Activated CD4-positive, alpha-beta memory T cell treated with anti-CD3 and anti-CD28 coated beads for 36 hours (primary cell): ENCODE measurements around the gene PLEKHH2. TPM values are rescaled to one million over a fixed set of nuclear protein-coding genes. Genes with fewer than 3 reads are reported as not detected.
"Not testable (repeated sequence)": the region's sequence is repeated elsewhere in the genome, so short reads cannot be mapped to it uniquely, and the experiment has no call there.

Experiments
- CTCF ChIA-PET: fragments of 350-600 bp; sonication (Branson Sonifier 250); formaldehyde crosslinking; loops from one replicate; lab custom pipeline; 2021; ENCODE audit warnings: antibody characterized with exemption, inconsistent platforms; lab: Charles Lee
- POLR2A ChIA-PET: fragments of 350-600 bp; sonication (Branson Sonifier 250); formaldehyde crosslinking; loops from one replicate; lab custom pipeline; 2021; ENCODE audit warnings: antibody characterized with exemption; lab: Charles Lee
- DNase-seq: peaks from one replicate; pipeline ENCODE4 v3.0.0-alpha.2; 2020
- H3K27ac Mint-ChIP-seq: one replicate; pipeline ENCODE4 v1.8.0; 2021; ENCODE audit warnings: mixed read lengths
- H3K27me3 Mint-ChIP-seq: one replicate; pipeline ENCODE4 v1.8.0; 2021; ENCODE audit warnings: mixed read lengths
- H3K36me3 Mint-ChIP-seq: one replicate; pipeline ENCODE4 v1.8.0; 2021; ENCODE audit warnings: mixed read lengths
- H3K4me1 Mint-ChIP-seq: one replicate; pipeline ENCODE4 v1.8.0; 2021; ENCODE audit warnings: low read depth, mixed read lengths
- H3K4me3 Mint-ChIP-seq: one replicate; pipeline ENCODE4 v1.8.0; 2021; ENCODE audit warnings: mild to moderate bottlenecking, mixed read lengths
- H3K9me3 Mint-ChIP-seq: one replicate; pipeline ENCODE4 v1.8.0; 2021; ENCODE audit warnings: mixed read lengths
- intact Hi-C: fragments of 100-400 bp; cut with micrococcal nuclease; formaldehyde crosslinking; loops from one replicate; pipeline ENCODE4 v1.15.1; 2023
- total RNA-seq, 2 experiments: library from RNA; stranded (reverse); gene quantifications; one replicate each; pipeline ENCODE4 v1.2.3, GENCODE V29; 2021

Gene PLEKHH2
- total RNA-seq, 2 experiments from 2014 or later: 0.73 to 0.81 TPM

- peaks cover 5% of the 10 kb centered on the region for H3K9me3 Mint-ChIP-seq
- H3K36me3 Mint-ChIP-seq: no peaks in the 10 kb centered on the region
- POLR2A ChIA-PET: no interaction called here
- no peaks in the 10 kb centered on the region for H3K4me1 Mint-ChIP-seq
- CTCF ChIA-PET: no interaction called here
- H3K4me3 Mint-ChIP-seq: no peak overlapping the region
- DNase-seq: no peak
- H3K27ac Mint-ChIP-seq: no peak overlapping the region
- H3K27me3 Mint-ChIP-seq: no peaks in the 10 kb centered on the region
- intact Hi-C loops: no loop called here
Observed at GRCh38 chr2:43643680-43644079, 6.6 kb downstream of the PLEKHH2 start.

- Mint-ChIP-seq H3K27ac (no peak overlapping the region), H3K36me3 (no peaks in the 10 kb centered on the region), H3K27me3 (peaks cover 4% of the 10 kb centered on the region), H3K4me3 (no peak overlapping the region), H3K9me3 (no peaks in the 10 kb centered on the region), H3K4me1 (no peaks in the 10 kb centered on the region)
- DNase-seq: no peak
- POLR2A ChIA-PET: no interaction called here
- CTCF ChIA-PET: no interaction called here
- intact Hi-C loops: no loop called here
Observed at GRCh38 chr2:43648994-43649701, 12.1 kb downstream of the PLEKHH2 start.

DNA sequence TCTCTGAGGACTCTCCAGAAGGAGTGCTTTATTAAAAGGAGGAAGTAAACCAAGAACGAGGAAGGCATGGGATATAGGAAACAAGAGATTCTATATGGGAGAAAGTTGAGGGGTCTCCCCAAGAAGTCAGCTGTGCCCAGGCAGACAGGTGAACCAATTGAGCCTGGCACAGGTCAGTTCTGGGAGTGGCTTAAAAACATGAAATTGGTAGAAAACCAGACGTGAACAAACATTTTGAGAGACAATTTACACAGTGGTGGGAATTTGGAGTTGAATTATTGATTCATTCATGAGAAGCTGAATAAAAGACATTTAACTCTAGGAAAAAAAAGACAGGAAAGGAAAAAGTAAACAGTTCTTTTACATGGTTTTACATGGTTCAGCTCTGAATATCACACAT is 16.4 kb downstream of the PLEKHH2 start:
- Mint-ChIP-seq H3K27me3 (peaks cover 9% of the 10 kb centered on the region), H3K27ac (no peak overlapping the region), H3K4me1 (no peaks in the 10 kb centered on the region), H3K36me3 (no peaks in the 10 kb centered on the region), H3K9me3 (no peaks in the 10 kb centered on the region), H3K4me3 (no peak overlapping the region)
- DNase-seq: no peak
- intact Hi-C loops: no loop called here
- CTCF ChIA-PET: no interaction called here
- POLR2A ChIA-PET: no interaction called here

DNA sequence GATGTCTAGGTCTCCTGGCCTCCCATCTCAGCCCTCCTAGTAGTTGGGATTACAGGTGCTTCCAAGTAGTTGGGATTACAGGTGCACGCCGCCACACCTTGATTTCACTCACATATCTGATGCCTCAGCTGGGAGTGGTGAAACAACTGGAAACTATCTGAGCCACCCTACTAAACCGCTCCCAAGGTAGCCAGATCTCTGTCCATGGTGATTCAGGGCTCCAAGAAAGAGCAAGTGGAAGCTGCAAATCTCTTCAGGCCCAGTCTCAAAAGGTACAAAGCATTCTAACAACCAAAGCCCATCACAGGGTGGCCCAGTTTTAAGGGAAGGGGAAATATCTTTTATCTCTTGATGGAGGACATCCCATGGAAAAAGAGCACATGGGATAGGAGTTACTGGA is 20.2 kb downstream of the PLEKHH2 start:
- Mint-ChIP-seq H3K4me1 (no peaks in the 10 kb centered on the region), H3K36me3 (no peaks in the 10 kb centered on the region), H3K4me3 (no peak overlapping the region), H3K27ac (no peak overlapping the region), H3K27me3 (peaks cover 9% of the 10 kb centered on the region), H3K9me3 (no peaks in the 10 kb centered on the region)
- ChIA-PET CTCF (no interaction called here), POLR2A (no interaction called here)
- intact Hi-C loops: no loop called here
- no peak for DNase-seq

DNA sequence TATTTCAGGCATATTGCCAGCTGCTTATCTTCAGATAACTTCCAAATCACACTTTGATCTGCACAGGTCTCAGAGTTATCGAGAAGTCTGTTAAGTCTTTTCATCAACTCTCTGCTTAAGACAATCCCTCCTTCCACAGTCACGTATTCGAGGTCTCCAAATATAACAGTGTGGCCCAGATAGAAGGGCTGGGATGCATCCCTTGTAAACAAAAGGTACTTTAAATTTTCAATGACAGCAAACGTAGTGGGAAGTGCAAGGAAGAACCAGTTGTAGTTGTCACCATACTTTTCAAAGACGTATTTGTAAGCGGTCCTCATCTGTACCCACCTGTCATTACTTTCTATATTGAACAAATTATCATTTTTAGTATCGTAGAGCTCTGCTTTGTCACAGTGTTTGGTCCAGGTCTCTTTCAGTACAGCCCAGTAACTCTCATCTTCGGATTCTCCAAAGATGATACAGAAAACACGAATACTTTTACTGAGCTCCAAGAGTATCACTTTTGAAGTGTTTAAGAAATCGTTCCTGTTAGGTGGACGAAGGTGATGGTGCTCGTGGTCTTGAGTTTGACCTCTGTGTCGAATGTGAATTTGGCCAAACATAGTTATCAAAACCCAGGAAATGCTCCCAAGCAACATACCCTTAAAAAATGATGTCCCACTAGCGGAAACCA is 38.7 kb downstream of the PLEKHH2 start:
- H3K4me1 Mint-ChIP-seq: peaks cover 2% of the 10 kb centered on the region
- intact Hi-C loops: no loop called here
- H3K27ac Mint-ChIP-seq: no peak overlapping the region
- H3K4me3 Mint-ChIP-seq: peak overlapping the region; percentile 45
- ChIA-PET CTCF (no interaction called here), POLR2A (no interaction called here)
- peaks cover 24% of the 10 kb centered on the region for H3K27me3 Mint-ChIP-seq
- H3K9me3 Mint-ChIP-seq: peaks cover 6% of the 10 kb centered on the region
- DNase-seq: no peak
- peaks cover 3% of the 10 kb centered on the region for H3K36me3 Mint-ChIP-seq

DNA sequence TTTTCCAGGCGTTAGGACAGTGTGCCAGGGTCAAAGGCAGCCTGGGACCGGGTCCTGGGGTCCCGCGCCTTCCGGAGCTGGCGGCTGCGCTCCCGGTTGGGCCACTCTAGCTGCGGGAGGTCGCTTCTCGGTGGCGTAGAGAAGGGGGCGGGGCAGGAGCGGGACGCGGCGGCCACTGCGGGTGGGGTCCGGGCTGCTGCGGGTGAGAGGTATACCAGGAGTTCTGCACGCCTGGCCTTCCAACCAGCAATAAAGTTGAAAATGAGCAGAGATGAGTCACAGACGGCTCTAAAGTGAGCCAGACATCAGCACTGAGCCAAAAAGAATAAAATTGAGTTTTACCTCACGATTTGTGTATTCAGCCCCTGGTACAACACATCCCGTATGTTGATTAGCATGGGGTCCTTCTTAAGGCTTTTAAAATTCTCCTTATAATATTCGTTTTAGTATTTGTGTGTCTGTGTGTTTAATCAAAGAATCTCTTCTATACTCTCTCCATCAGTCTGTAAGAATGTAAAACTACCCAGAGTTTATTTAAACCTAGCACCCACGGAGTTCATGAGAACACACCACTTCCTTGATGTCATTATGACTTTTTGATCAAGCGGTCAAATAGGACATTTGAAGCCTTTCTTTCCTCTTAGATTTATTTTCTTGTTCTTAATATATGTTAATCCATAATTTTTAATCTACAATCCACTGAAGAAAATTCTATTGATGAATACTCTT is 39.4 kb downstream of the PLEKHH2 start, which contains the start of gene C1GALT1C1L:
Gene C1GALT1C1L (minus strand): TSS at position 108 of the 729 bp plus-strand sequence. CDS start 107 bp downstream, at position 1.
- H3K27ac Mint-ChIP-seq: no peak within 1 kb of the TSS
- peaks cover 24% of the 10 kb centered on the region for H3K27me3 Mint-ChIP-seq
- H3K4me1 Mint-ChIP-seq: peaks cover 2% of the 10 kb centered on the region
- peak within 1 kb of the TSS; percentile 45 for H3K4me3 Mint-ChIP-seq
- peaks cover 3% of the 10 kb centered on the region for H3K36me3 Mint-ChIP-seq
- H3K9me3 Mint-ChIP-seq: peaks cover 6% of the 10 kb centered on the region
- peak; percentile 33 for DNase-seq
- intact Hi-C loops: no loop called here
- CTCF ChIA-PET: no interaction called here
- POLR2A ChIA-PET: no interaction called here

- H3K4me3 Mint-ChIP-seq, DNase-seq, CTCF ChIA-PET, POLR2A ChIA-PET, H3K9me3 Mint-ChIP-seq, intact Hi-C loops, H3K27ac Mint-ChIP-seq, H3K36me3 Mint-ChIP-seq, H3K4me1 Mint-ChIP-seq: not testable (repeated sequence)
- peaks cover 21% of the 10 kb centered on the region for H3K27me3 Mint-ChIP-seq
Observed at GRCh38 chr2:43677783-43678182, 40.7 kb downstream of the PLEKHH2 start.

- Mint-ChIP-seq H3K9me3 (no peaks in the 10 kb centered on the region), H3K36me3 (no peaks in the 10 kb centered on the region), H3K27me3 (peaks cover 3% of the 10 kb centered on the region), H3K27ac (no peak overlapping the region), H3K4me3 (no peak overlapping the region), H3K4me1 (no peaks in the 10 kb centered on the region)
- DNase-seq: no peak
- intact Hi-C loops: no loop called here
- ChIA-PET POLR2A (no interaction called here), CTCF (no interaction called here)
Observed at GRCh38 chr2:43685357-43685756, 48.3 kb downstream of the PLEKHH2 start.

DNA sequence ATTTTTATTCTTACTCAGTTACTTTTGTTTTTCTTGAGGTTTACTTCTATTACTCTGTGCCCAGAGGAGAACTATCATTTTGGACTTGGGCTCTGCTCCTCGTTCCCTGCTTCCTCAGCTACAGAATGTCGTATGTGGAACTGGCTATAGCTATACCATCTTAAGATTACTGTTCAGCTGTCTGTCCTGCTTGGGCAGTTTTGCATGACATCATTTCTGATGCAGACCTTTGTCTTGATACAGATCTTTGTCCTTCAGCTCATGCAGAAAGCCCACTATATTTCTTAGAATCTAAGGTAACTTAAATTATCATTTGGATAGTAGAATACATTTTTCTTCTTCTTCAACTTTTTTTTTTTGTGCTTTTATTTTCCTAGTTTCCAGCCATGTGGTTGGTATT is 52.9 kb downstream of the PLEKHH2 start:
- intact Hi-C loops: no loop called here
- POLR2A ChIA-PET: no interaction called here
- Mint-ChIP-seq H3K9me3 (no peaks in the 10 kb centered on the region), H3K36me3 (no peaks in the 10 kb centered on the region), H3K27ac (no peak overlapping the region), H3K4me1 (no peaks in the 10 kb centered on the region), H3K27me3 (peaks cover 5% of the 10 kb centered on the region), H3K4me3 (no peak overlapping the region)
- no peak for DNase-seq
- CTCF ChIA-PET: interaction anchor here (0.6 kb wide), 1 partner anchor 317 kb away, joined by 6 read pairs; no protein-coding TSS in a partner anchor

DNA sequence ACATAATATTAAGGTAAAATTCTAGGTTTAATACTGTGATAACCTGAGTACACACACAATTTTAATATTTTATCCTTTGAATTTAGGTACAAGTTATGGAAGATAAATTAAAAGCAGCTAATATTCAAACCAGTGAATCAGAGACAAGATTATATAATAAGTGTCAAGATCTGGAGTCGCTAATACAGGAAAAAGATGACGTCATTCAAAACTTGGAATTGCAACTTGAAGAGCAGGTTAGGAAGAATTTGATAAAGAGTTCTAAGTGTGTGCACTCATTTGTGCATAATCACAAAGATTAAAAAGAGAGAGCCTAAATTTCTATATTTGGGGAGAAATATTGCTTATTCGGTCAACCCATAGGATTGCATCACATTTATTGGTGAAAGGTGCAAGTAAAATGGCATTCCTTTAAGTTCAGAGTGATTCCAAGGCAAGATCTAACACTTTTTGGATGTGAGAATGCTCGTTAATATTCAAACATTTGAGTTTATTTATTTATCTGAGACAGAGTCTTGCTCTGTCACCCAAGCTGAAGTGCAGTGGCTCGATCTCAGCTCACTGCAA is 55.5 kb downstream of the PLEKHH2 start:
- Mint-ChIP-seq H3K36me3 (no peaks in the 10 kb centered on the region), H3K4me1 (no peaks in the 10 kb centered on the region), H3K9me3 (no peaks in the 10 kb centered on the region), H3K27ac (no peak overlapping the region), H3K4me3 (no peak overlapping the region), H3K27me3 (peaks cover 5% of the 10 kb centered on the region)
- intact Hi-C loops: no loop called here
- ChIA-PET POLR2A (no interaction called here), CTCF (no interaction called here)
- DNase-seq: no peak

GRCh38 chr2:43698140-43698539 is 61.1 kb downstream of the PLEKHH2 start:
- H3K4me1 Mint-ChIP-seq, CTCF ChIA-PET, H3K27ac Mint-ChIP-seq, H3K9me3 Mint-ChIP-seq, POLR2A ChIA-PET, intact Hi-C loops, H3K4me3 Mint-ChIP-seq, H3K27me3 Mint-ChIP-seq, H3K36me3 Mint-ChIP-seq, DNase-seq: not testable (repeated sequence)

- no peak overlapping the region for H3K27ac Mint-ChIP-seq
- H3K9me3 Mint-ChIP-seq: no peaks in the 10 kb centered on the region
- peaks cover 4% of the 10 kb centered on the region for H3K27me3 Mint-ChIP-seq
- H3K36me3 Mint-ChIP-seq: no peaks in the 10 kb centered on the region
- CTCF ChIA-PET: interaction anchor here (1.5 kb wide), 1 partner anchor 29 kb away, joined by 3 read pairs; no protein-coding TSS in a partner anchor
- no peak for DNase-seq
- no peak overlapping the region for H3K4me3 Mint-ChIP-seq
- H3K4me1 Mint-ChIP-seq: no peaks in the 10 kb centered on the region
- intact Hi-C loops: no loop called here
- POLR2A ChIA-PET: interaction anchor here (0.9 kb wide), 1 partner anchor 10 kb away, joined by 3 read pairs; no protein-coding TSS in a partner anchor
Observed at GRCh38 chr2:43699761-43700160, 62.7 kb downstream of the PLEKHH2 start.
